Keratinocyte (primary cell): ENCODE data around the gene TPD52L2. TPM values are rescaled to one million over a fixed set of nuclear protein-coding genes. Genes with fewer than 3 reads are reported as not detected.

Source experiments
- DNase-seq: peaks from one replicate; pipeline ENCODE4 v3.0.0-alpha.2; 2011; ENCODE audit warnings: low read depth, missing footprints, low spot score
- FAIRE-seq: peaks from 2 replicates; lab custom pipeline; 2011; peaks lifted over from hg19 to GRCh38; lab: Jason Lieb, UNC
- H2AFZ ChIP-seq: 2 replicates; pipeline ENCODE4 v1.6.0; 2012; ENCODE audit warnings: low read length, control low read depth, inconsistent platforms; ENCODE audit not compliant: control insufficient read depth
- H3K27ac ChIP-seq: 2 replicates; pipeline ENCODE4 v1.5.1; 2011; ENCODE audit warnings: low read length; ENCODE audit not compliant: control insufficient read depth, insufficient read depth
- H3K27me3 ChIP-seq: 3 replicates; pipeline ENCODE4 v1.6.0; 2011; ENCODE audit warnings: low read length; ENCODE audit not compliant: control insufficient read depth, insufficient read depth; ENCODE audit errors: extremely low read depth
- H3K36me3 ChIP-seq, 2 experiments: 2 replicates in 1 of 2; 3 replicates in 1 of 2; pipeline ENCODE4 v1.5.1; 2011; ENCODE audit warnings: low read length in 2 of 2, mild to moderate bottlenecking in 1 of 2; ENCODE audit not compliant: control insufficient read depth in 2 of 2, insufficient read depth in 2 of 2; ENCODE audit errors: extremely low read depth in 1 of 2
- H3K4me1 ChIP-seq: 3 replicates; pipeline ENCODE4 v1.5.1; 2011; ENCODE audit warnings: low read length; ENCODE audit not compliant: control insufficient read depth, insufficient read depth; ENCODE audit errors: extremely low read depth
- H3K4me2 ChIP-seq: 3 replicates; pipeline ENCODE4 v1.6.0; 2011; ENCODE audit warnings: low read depth, low read length; ENCODE audit not compliant: control insufficient read depth, insufficient read depth; ENCODE audit errors: extremely low read depth
- H3K4me3 ChIP-seq, 3 experiments: fragments of 200-600 bp in 1 of 3; sonication (generic) in 1 of 3; 2 replicates in 2 of 3; 3 replicates in 1 of 3; pipeline ENCODE4 v1.5.1; 2011 to 2016; ENCODE audit warnings: low read length in 3 of 3, mild to moderate bottlenecking in 3 of 3, control low read depth in 2 of 3, inconsistent platforms in 1 of 3, low read depth in 1 of 3, mixed read lengths in 1 of 3, mixed run types in 1 of 3, moderate library complexity in 1 of 3; ENCODE audit not compliant: control insufficient read depth in 2 of 3, insufficient read depth in 2 of 3; ENCODE audit errors: extremely low read depth in 1 of 3
- H3K79me2 ChIP-seq: 2 replicates; pipeline ENCODE4 v1.6.0; 2012; ENCODE audit warnings: low read length; ENCODE audit not compliant: control insufficient read depth, insufficient read depth
- H3K9ac ChIP-seq: 3 replicates; pipeline ENCODE4 v1.6.0; 2011; ENCODE audit warnings: low read length; ENCODE audit not compliant: control insufficient read depth, insufficient read depth; ENCODE audit errors: extremely low read depth
- H3K9me1 ChIP-seq: 3 replicates; pipeline ENCODE4 v1.6.0; 2011; ENCODE audit warnings: low read length; ENCODE audit not compliant: control insufficient read depth, insufficient read depth; ENCODE audit errors: extremely low read depth
- H3K9me3 ChIP-seq: 2 replicates; pipeline ENCODE4 v1.5.1; 2012; ENCODE audit warnings: low read depth, low read length; ENCODE audit not compliant: control insufficient read depth
- H4K20me1 ChIP-seq: 3 replicates; pipeline ENCODE4 v1.6.0; 2011; ENCODE audit warnings: low read length; ENCODE audit not compliant: control insufficient read depth, insufficient read depth; ENCODE audit errors: extremely low read depth
- EZH2 ChIP-seq: IDR thresholded peaks from one replicate; pipeline ENCODE4 v1.6.1; 2012; ENCODE audit warnings: inconsistent platforms, mild to moderate bottlenecking, low read length, moderate library complexity
- dilution Hi-C: fragments of 300-500 bp; cut with MboI; formaldehyde crosslinking; loops from one replicate; pipeline ENCODE4 v1.7.0; 2020; ENCODE audit warnings: low sequenced_read_pairs; ENCODE audit not compliant: extremely low pct_ligation_motif_present
- polyA plus RNA-seq, 5 experiments: library from polyadenylated mRNA; depleted of rRNA in 3 of 5; stranded (reverse) in 3 of 5; stranded (forward) in 1 of 5; unstranded in 1 of 5; fragments of >200 nt; gene quantifications; 1 replicate in 1 of 5; 2 replicates in 3 of 5; 3 replicates in 1 of 5; pipeline versions ENCODE4 v1.2.1 to v1.2.3, GENCODE V29; 2011 to 2012; ENCODE audit warnings: missing spikeins in 2 of 5, low read depth in 1 of 5, low replicate concordance in 1 of 5
- TF ChIP-seq, protein P1 (sequence below), 3 experiments: IDR thresholded peaks in 1 of 3; conservative IDR thresholded peaks in 1 of 3; optimal IDR thresholded peaks in 1 of 3; 2 replicates in 2 of 3; 3 replicates in 1 of 3; pipeline versions ENCODE3 to v1.5.1; 2011; ENCODE audit warnings: low read length in 3 of 3, mild to moderate bottlenecking in 3 of 3, moderate library complexity in 2 of 3, control low read depth in 1 of 3, inconsistent platforms in 1 of 3; ENCODE audit not compliant: insufficient read depth in 2 of 3; ENCODE audit errors: extremely low read depth in 1 of 3

Gene TPD52L2
- polyA plus RNA-seq, 1 donor (not counting 4 experiments of a cell fraction or from before 2014, with no cell fraction given), result 177 TPM

DNA sequence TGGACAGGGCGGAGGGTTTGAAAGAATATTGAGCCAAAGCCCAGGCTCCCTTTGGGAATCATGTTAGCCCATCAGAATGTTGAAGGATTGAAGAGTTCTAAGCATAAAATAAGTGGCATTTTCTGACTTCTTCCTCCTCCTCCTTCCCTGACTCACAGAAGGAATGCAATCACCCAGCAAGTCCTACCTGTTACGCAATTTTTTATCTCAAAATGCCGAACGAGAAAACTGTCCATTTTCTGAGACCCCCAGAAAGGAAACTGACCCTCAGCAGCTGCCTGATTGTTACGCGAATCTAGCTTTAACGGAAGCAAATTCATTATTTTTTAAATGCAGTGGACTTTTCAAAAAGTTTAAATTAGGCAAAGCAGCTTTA, 25.1 kb downstream of the TPD52L2 start:
- dilution Hi-C loops, result no loop called here
- peaks cover 14% of the 10 kb centered on the region for H4K20me1 ChIP-seq

DNA sequence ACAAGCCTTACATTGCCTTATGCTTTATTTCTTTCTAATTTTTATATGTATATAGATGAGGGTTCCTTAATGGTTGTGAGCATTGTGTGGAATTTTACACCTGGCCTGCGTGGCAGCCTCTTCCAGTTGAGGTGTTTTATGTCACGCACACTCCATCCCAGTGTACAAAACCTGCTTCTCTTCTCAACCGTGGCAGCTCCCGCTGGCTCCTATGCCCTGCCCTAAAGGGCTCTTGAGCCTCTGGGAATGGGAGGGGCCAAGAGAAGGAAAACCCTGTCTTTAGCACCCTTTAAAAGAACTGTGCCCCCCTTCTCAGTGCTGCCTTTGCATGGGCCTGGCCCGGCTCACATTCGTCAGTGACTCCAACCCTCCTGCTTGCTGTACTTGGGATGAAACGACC, 25.5 kb downstream of the TPD52L2 start:
- no peaks in the 10 kb centered on the region for H3K9me3 ChIP-seq
- peak overlapping the region; percentile 74 for H3K27ac ChIP-seq
- dilution Hi-C loops, result no loop called here
- FAIRE-seq, result no peak
- no peak for TF ChIP-seq EZH2
- TF ChIP-seq, protein P1, sequence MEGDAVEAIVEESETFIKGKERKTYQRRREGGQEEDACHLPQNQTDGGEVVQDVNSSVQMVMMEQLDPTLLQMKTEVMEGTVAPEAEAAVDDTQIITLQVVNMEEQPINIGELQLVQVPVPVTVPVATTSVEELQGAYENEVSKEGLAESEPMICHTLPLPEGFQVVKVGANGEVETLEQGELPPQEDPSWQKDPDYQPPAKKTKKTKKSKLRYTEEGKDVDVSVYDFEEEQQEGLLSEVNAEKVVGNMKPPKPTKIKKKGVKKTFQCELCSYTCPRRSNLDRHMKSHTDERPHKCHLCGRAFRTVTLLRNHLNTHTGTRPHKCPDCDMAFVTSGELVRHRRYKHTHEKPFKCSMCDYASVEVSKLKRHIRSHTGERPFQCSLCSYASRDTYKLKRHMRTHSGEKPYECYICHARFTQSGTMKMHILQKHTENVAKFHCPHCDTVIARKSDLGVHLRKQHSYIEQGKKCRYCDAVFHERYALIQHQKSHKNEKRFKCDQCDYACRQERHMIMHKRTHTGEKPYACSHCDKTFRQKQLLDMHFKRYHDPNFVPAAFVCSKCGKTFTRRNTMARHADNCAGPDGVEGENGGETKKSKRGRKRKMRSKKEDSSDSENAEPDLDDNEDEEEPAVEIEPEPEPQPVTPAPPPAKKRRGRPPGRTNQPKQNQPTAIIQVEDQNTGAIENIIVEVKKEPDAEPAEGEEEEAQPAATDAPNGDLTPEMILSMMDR (optimal IDR thresholded peaks at IDR 0.05 in 1 of 3, IDR thresholded peaks at IDR 0.05 in 1 of 3, conservative IDR thresholded peaks at IDR 0.05 in 1 of 3; ENCODE audit: extremely low read depth in 1 of 3, insufficient read depth in 2 of 3, low read length in 3 of 3), result no peak
- H3K9ac ChIP-seq, result no peak overlapping the region
- no peak for DNase-seq
- H3K79me2 ChIP-seq, result peaks cover 20% of the 10 kb centered on the region
- peaks cover 3% of the 10 kb centered on the region for H3K9me1 ChIP-seq
- peaks cover 31% of the 10 kb centered on the region for H3K4me1 ChIP-seq
- no peak overlapping the region for H3K4me3 ChIP-seq
- no peaks in the 10 kb centered on the region for H3K27me3 ChIP-seq
- no peak overlapping the region for H3K4me2 ChIP-seq
- H4K20me1 ChIP-seq, result peaks cover 14% of the 10 kb centered on the region
- no peak overlapping the region for H2AFZ ChIP-seq
- H3K36me3 ChIP-seq, result peaks cover 37 to 43% of the 10 kb centered on the region in 2 experiments

More for the DNA sequence above, 25.1 kb downstream of the TPD52L2 start:
- H3K9me3 ChIP-seq, result no peaks in the 10 kb centered on the region
- peaks cover 3% of the 10 kb centered on the region for H3K9me1 ChIP-seq
- H3K9ac ChIP-seq, result peak overlapping the region; percentile 46
- H3K4me1 ChIP-seq, result peaks cover 35% of the 10 kb centered on the region
- peak overlapping the region; percentile 74 for H3K27ac ChIP-seq
- H3K27me3 ChIP-seq, result no peaks in the 10 kb centered on the region
- peaks cover 40 to 43% of the 10 kb centered on the region in 2 experiments for H3K36me3 ChIP-seq
- no peak overlapping the region for H3K4me3 ChIP-seq
- FAIRE-seq, result no peak
- H3K4me2 ChIP-seq, result peak overlapping the region; percentile 0
- peaks cover 24% of the 10 kb centered on the region for H3K79me2 ChIP-seq
- TF ChIP-seq, protein P1 (optimal IDR thresholded peaks at IDR 0.05 in 1 of 3, IDR thresholded peaks at IDR 0.05 in 1 of 3, conservative IDR thresholded peaks at IDR 0.05 in 1 of 3; ENCODE audit: extremely low read depth in 1 of 3, insufficient read depth in 2 of 3, low read length in 3 of 3), result no peak
- TF ChIP-seq EZH2, result no peak
- no peak overlapping the region for H2AFZ ChIP-seq
- no peak for DNase-seq
